Measurements from ENCODE around the gene SORCS3.

DNA sequence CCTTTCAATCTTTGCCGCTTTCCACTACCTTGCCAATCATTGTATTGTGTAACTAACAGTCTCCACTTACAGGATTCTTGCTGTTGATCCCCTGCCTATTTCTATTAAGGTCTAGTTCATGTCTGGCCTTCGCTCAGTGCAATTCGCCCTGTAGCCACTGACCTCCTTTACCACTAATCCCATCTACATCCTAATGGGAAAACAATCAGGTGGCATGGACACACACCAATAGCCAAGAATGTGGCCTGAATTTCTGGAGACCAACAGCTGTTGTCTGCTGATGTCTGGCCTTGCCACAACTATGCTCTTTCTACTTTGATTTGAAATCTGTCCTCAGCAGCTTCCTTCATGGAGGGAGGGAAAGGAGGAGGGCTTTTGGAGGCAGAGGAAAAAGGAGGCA, 546.2 kb downstream of the SORCS3 start:
- TF ChIP-seq YY1 (IDR thresholded peaks at IDR 0.05) (no peak), MAX (IDR thresholded peaks at IDR 0.05) (no peak), RAD21 (IDR thresholded peaks at IDR 0.05) (no peak), GABPA (IDR thresholded peaks at IDR 0.05 in 1 of 2, conservative IDR thresholded peaks at IDR 0.05 in 1 of 2) (no peak), TAF1 (conservative IDR thresholded peaks at IDR 0.05) (no peak), REST (IDR thresholded peaks at IDR 0.05) (no peak), HNF4A (conservative IDR thresholded peaks at IDR 0.05) (no peak), JUND (IDR thresholded peaks at IDR 0.05) (no peak), EGR1 (IDR thresholded peaks at IDR 0.05; ENCODE audit: low read depth in 2 of 2) (no peak)
- TF ChIP-seq, protein P1, sequence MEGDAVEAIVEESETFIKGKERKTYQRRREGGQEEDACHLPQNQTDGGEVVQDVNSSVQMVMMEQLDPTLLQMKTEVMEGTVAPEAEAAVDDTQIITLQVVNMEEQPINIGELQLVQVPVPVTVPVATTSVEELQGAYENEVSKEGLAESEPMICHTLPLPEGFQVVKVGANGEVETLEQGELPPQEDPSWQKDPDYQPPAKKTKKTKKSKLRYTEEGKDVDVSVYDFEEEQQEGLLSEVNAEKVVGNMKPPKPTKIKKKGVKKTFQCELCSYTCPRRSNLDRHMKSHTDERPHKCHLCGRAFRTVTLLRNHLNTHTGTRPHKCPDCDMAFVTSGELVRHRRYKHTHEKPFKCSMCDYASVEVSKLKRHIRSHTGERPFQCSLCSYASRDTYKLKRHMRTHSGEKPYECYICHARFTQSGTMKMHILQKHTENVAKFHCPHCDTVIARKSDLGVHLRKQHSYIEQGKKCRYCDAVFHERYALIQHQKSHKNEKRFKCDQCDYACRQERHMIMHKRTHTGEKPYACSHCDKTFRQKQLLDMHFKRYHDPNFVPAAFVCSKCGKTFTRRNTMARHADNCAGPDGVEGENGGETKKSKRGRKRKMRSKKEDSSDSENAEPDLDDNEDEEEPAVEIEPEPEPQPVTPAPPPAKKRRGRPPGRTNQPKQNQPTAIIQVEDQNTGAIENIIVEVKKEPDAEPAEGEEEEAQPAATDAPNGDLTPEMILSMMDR (IDR thresholded peaks at IDR 0.05; ENCODE audit: low read depth, low read length, missing input control), result no peak
- TF ChIP-seq, protein P2, sequence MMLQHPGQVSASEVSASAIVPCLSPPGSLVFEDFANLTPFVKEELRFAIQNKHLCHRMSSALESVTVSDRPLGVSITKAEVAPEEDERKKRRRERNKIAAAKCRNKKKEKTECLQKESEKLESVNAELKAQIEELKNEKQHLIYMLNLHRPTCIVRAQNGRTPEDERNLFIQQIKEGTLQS (IDR thresholded peaks at IDR 0.05), result no peak
- TF ChIP-seq, protein P3, sequence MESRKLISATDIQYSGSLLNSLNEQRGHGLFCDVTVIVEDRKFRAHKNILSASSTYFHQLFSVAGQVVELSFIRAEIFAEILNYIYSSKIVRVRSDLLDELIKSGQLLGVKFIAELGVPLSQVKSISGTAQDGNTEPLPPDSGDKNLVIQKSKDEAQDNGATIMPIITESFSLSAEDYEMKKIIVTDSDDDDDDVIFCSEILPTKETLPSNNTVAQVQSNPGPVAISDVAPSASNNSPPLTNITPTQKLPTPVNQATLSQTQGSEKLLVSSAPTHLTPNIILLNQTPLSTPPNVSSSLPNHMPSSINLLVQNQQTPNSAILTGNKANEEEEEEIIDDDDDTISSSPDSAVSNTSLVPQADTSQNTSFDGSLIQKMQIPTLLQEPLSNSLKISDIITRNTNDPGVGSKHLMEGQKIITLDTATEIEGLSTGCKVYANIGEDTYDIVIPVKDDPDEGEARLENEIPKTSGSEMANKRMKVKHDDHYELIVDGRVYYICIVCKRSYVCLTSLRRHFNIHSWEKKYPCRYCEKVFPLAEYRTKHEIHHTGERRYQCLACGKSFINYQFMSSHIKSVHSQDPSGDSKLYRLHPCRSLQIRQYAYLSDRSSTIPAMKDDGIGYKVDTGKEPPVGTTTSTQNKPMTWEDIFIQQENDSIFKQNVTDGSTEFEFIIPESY (IDR thresholded peaks at IDR 0.05), result no peak
